CD4-positive, CD25-positive, alpha-beta regulatory T cell (primary cell): ENCODE results near the gene MEGF10. TPM values are rescaled to one million over a fixed set of nuclear protein-coding genes. Genes with fewer than 3 reads are reported as not detected.

Experiments used
- ATAC-seq, 2 donors: fragments of 150-1000 bp; cut with Tn5 transposase; one replicate each; pipeline ENCODE4 v1.10.0; 2021; ENCODE audit warnings: low read depth in 2 of 2, moderate number of reproducible peaks in 2 of 2, moderate library complexity in 1 of 2
- DNase-seq, 3 donors: peaks; one replicate each; pipeline versions ENCODE4 v3.0.0 to v3.0.0-alpha.2; 2012 to 2022; ENCODE audit warnings: mixed read lengths in 1 of 3
- H3K27ac ChIP-seq: one replicate; pipeline ENCODE4 v1.7.0; 2013; ENCODE audit warnings: mild to moderate bottlenecking, low read length; ENCODE audit not compliant: insufficient read depth, poor library complexity, severe bottlenecking
- H3K27me3 ChIP-seq: one replicate; pipeline ENCODE4 v1.7.0; 2013; ENCODE audit warnings: low read length; ENCODE audit not compliant: control insufficient read depth, insufficient read depth
- H3K36me3 ChIP-seq: one replicate; pipeline ENCODE4 v1.7.0; 2013; ENCODE audit warnings: mild to moderate bottlenecking, low read length, moderate library complexity; ENCODE audit not compliant: control insufficient read depth, insufficient read depth
- H3K4me1 ChIP-seq: 2 replicates; pipeline ENCODE4 v1.7.0; 2013; ENCODE audit warnings: mild to moderate bottlenecking, low read length; ENCODE audit not compliant: insufficient read depth, control insufficient read depth, poor library complexity, severe bottlenecking
- H3K4me3 ChIP-seq: one replicate; pipeline ENCODE4 v1.7.0; 2013; ENCODE audit warnings: low read depth, mild to moderate bottlenecking, low read length, moderate library complexity
- H3K9me3 ChIP-seq, 2 experiments: 1 replicate in 1 of 2; 2 replicates in 1 of 2; pipeline ENCODE4 v1.7.0; 2013; ENCODE audit warnings: low read length in 2 of 2, mild to moderate bottlenecking in 1 of 2, moderate library complexity in 1 of 2; ENCODE audit not compliant: control insufficient read depth in 2 of 2
- H3K27ac Mint-ChIP-seq, 3 donors: one replicate each; pipeline ENCODE4 v1.8.0; 2020 to 2022; ENCODE audit warnings: mild to moderate bottlenecking in 3 of 3, mixed read lengths in 3 of 3, moderate library complexity in 2 of 3
- H3K27me3 Mint-ChIP-seq: one replicate; pipeline ENCODE4 v1.8.0; 2022; ENCODE audit warnings: mild to moderate bottlenecking, mixed read lengths
- H3K36me3 Mint-ChIP-seq: one replicate; pipeline ENCODE4 v1.8.0; 2020; ENCODE audit warnings: mixed read lengths
- H3K4me1 Mint-ChIP-seq, 4 donors: one replicate each; pipeline ENCODE4 v1.8.0; 2020 to 2022; ENCODE audit warnings: mixed read lengths in 4 of 4, mild to moderate bottlenecking in 1 of 4
- H3K4me3 Mint-ChIP-seq, 4 donors: one replicate each; pipeline ENCODE4 v1.8.0; 2020 to 2022; ENCODE audit warnings: mild to moderate bottlenecking in 4 of 4, mixed read lengths in 4 of 4, moderate library complexity in 3 of 4
- H3K9me3 Mint-ChIP-seq, 7 donors: one replicate each; pipeline ENCODE4 v1.8.0; 2020 to 2022; ENCODE audit warnings: mixed read lengths in 7 of 7, mild to moderate bottlenecking in 3 of 7, moderate library complexity in 2 of 7
- polyA plus RNA-seq, 4 donors: library from polyadenylated mRNA; unstranded; fragments of 300-500 nt; fragmentation: Illumina TruSeq; gene quantifications; one replicate each; pipeline ENCODE4 v1.2.3, GENCODE V29; 2021
- total RNA-seq: library from RNA; stranded (reverse); gene quantifications from one replicate; pipeline ENCODE4 v1.2.3, GENCODE V29; 2022

The MEGF10 gene
- total and polyA plus RNA-seq, 5 donors from 2014 or later = 0.09 to 0.30 TPM; not detected in 3

DNA sequence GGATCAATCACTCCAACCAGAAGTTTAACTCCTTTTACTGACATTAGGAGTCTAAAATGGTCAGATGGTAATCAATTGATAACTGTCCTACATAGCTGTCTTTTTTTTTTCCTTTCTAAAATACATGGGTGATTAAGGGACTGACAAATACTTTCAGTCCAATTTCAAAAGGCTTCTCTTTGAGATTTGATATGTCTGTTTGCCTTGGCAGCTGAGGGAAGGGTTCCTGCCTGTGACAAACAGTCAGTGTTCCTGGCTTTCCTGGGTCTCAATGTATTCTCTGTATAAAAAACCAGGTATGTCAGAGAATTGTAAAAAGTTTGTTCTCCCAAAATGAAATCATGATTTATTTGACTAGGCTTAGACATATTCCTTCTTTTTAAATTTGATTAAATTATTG, 84.5 kb downstream of the MEGF10 start:
- H3K4me3 Mint-ChIP-seq = no peak overlapping the region
- DNase-seq (no peak), ATAC-seq (no peak)
- no peaks in the 10 kb centered on the region for H3K36me3 ChIP-seq
- H3K27ac ChIP-seq = no peak overlapping the region
- H3K36me3 Mint-ChIP-seq = no peaks in the 10 kb centered on the region
- no peak overlapping the region for H3K4me3 ChIP-seq
- no peak overlapping the region for H3K27ac Mint-ChIP-seq
- H3K9me3 ChIP-seq = no peaks in the 10 kb centered on the region
- H3K4me1 ChIP-seq = no peaks in the 10 kb centered on the region
- no peaks in the 10 kb centered on the region for H3K27me3 Mint-ChIP-seq
- peaks cover 0 to 3% (median 0%) of the 10 kb centered on the region in 7 donors for H3K9me3 Mint-ChIP-seq
- no peaks in the 10 kb centered on the region for H3K27me3 ChIP-seq
- no peaks in the 10 kb centered on the region for H3K4me1 Mint-ChIP-seq

DNA sequence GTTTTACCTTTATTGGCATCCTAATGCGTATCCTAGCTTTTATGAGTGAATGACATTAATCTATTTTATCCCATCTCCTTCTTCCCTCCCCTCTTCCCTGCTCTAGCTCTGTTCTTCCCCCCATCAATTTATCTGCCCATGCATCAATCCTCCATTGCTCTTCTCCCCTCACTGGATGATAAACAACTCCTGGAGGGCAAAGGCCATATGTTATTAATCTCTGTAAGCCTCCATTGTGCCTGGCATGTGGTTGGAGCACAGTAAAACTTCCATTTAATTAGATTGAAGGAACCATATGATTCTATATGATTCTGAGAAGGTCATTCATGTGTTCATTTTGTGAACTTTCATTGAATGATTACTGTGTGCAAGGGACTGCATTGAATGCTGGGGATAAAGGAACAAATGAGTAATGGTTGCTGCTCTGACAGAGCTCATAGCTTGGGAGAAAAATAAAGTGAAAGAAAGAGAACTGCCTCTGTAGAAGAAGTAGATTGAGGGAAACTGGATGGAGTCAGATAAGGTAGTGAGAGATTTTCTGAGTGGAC, 85.0 kb downstream of the MEGF10 start:
- H3K4me3 ChIP-seq = no peak overlapping the region
- no peaks in the 10 kb centered on the region for H3K27me3 ChIP-seq
- Mint-ChIP-seq H3K36me3 (no peaks in the 10 kb centered on the region), H3K27me3 (peaks cover 3% of the 10 kb centered on the region), H3K27ac (no peak overlapping the region), H3K4me1 (no peaks in the 10 kb centered on the region), H3K4me3 (no peak overlapping the region), H3K9me3 (peaks cover 0 to 3% (median 0%) of the 10 kb centered on the region in 7 donors)
- no peak overlapping the region for H3K27ac ChIP-seq
- no peaks in the 10 kb centered on the region for H3K36me3 ChIP-seq
- no peaks in the 10 kb centered on the region for H3K9me3 ChIP-seq
- no peak for DNase-seq
- H3K4me1 ChIP-seq = no peaks in the 10 kb centered on the region
- no peak for ATAC-seq

DNA sequence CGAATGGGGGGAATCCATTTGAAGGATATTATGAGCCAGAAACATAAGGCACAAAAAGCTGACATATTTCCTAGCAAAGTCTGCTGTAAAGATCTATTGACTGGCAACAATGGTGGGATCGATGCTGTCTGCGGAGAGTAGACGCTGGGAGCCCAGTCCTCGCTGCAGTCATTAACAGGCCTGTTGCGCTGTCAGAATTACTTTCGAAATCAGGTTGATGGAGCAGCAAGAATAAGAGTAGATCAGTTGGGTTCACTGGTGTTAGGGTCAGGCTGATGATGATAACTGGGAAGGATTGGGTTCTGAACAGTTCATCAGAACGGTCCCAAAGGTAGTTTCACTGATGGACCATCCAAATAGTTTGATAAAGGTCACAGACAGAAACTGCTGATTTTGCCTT, 87.1 kb downstream of the MEGF10 start:
- no peaks in the 10 kb centered on the region for H3K27me3 ChIP-seq
- peaks cover 0 to 3% (median 0%) of the 10 kb centered on the region in 7 donors for H3K9me3 Mint-ChIP-seq
- DNase-seq (no peak), ATAC-seq (no peak)
- no peak overlapping the region for H3K4me3 ChIP-seq
- no peaks in the 10 kb centered on the region for H3K4me1 ChIP-seq
- peaks cover 6% of the 10 kb centered on the region for H3K27me3 Mint-ChIP-seq
- no peak overlapping the region for H3K4me3 Mint-ChIP-seq
- no peak overlapping the region for H3K27ac Mint-ChIP-seq
- no peak overlapping the region for H3K27ac ChIP-seq
- no peaks in the 10 kb centered on the region for H3K36me3 ChIP-seq
- no peaks in the 10 kb centered on the region for H3K36me3 Mint-ChIP-seq
- no peaks in the 10 kb centered on the region for H3K9me3 ChIP-seq
- H3K4me1 Mint-ChIP-seq = no peaks in the 10 kb centered on the region

DNA sequence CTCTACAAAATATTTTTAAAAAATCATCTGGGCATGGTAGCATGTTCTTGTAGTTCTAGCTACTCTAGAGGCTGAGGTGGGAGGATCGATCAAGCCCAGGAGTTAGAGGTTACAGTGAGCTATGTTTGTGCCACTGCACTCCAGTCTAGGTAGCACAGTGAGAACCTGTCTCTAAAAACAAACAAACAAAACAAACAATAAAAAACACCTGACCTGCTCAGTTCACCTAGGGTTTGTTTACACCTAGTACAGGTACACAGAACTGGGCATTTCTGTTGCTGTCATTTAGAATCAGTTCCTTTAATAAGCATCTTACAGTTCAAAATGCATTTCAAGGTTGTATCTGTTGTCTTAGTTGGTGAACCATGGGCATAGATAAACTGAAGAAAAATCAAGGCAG, 95.3 kb downstream of the MEGF10 start:
- Histone ChIP-seq H3K27me3 (no peaks in the 10 kb centered on the region), H3K9me3 (no peaks in the 10 kb centered on the region), H3K4me1 (no peaks in the 10 kb centered on the region), H3K4me3 (no peak overlapping the region), H3K27ac (no peak overlapping the region), H3K36me3 (no peaks in the 10 kb centered on the region)
- Mint-ChIP-seq H3K4me3 (no peak overlapping the region), H3K36me3 (no peaks in the 10 kb centered on the region), H3K27me3 (no peaks in the 10 kb centered on the region), H3K27ac (no peak overlapping the region), H3K9me3 (peaks cover 0 to 1% (median 0%) of the 10 kb centered on the region in 7 donors), H3K4me1 (no peaks in the 10 kb centered on the region)
- no peak for DNase-seq
- no peak for ATAC-seq

DNA sequence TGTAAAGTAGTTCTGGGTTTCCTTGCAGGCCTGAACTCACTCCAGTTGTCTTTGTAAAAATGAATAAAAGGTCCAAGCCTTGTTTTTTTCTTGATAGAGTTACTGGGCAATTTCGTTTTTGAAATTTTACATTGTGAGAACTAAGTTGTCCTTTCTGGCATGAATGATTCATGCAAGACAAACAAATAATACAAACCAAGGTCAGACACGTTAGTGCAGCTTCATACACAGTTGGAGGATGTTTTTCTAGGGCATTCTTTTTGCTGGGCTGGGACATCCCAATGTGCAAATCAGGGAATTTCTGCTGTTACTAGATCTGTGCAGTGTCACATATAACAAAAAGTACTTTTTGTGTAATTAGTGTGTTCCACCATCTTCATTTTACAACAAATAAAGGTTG, 96.0 kb downstream of the MEGF10 start:
- Histone ChIP-seq H3K4me1 (no peaks in the 10 kb centered on the region), H3K4me3 (no peak overlapping the region), H3K27me3 (no peaks in the 10 kb centered on the region), H3K27ac (no peak overlapping the region), H3K36me3 (no peaks in the 10 kb centered on the region), H3K9me3 (no peaks in the 10 kb centered on the region)
- DNase-seq = no peak
- no peaks in the 10 kb centered on the region for H3K36me3 Mint-ChIP-seq
- ATAC-seq = no peak
- peaks cover 0 to 1% (median 0%) of the 10 kb centered on the region in 7 donors for H3K9me3 Mint-ChIP-seq
- no peak overlapping the region for H3K27ac Mint-ChIP-seq
- no peaks in the 10 kb centered on the region for H3K4me1 Mint-ChIP-seq
- no peaks in the 10 kb centered on the region for H3K27me3 Mint-ChIP-seq
- no peak overlapping the region for H3K4me3 Mint-ChIP-seq

DNA sequence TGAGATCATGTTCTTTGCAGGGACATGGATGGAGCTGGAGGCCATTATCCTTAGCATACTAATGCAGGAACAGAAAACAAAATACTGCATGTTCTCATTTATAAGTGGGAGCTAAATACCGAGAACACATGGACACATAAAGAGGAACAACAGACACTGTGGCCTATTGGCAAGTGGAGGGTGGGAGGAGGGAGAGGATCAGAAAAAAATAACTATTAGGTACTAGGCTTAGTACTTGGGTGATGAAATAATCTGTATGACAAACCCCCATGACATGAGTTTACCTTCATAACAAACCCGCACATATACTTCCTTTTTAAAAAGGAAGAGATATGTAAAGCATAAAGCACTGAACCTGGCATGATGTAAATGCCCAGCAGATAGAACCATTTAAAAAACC, 99.0 kb downstream of the MEGF10 start:
- H3K9me3 Mint-ChIP-seq = peaks cover 0 to 1% (median 0%) of the 10 kb centered on the region in 7 donors
- no peak overlapping the region for H3K27ac Mint-ChIP-seq
- ATAC-seq (no peak), DNase-seq (no peak)
- Histone ChIP-seq H3K9me3 (no peaks in the 10 kb centered on the region), H3K36me3 (no peaks in the 10 kb centered on the region), H3K27ac (no peak overlapping the region), H3K4me1 (no peaks in the 10 kb centered on the region), H3K27me3 (no peaks in the 10 kb centered on the region), H3K4me3 (no peak overlapping the region)
- H3K4me1 Mint-ChIP-seq = peaks cover 0 to 2% (median 0%) of the 10 kb centered on the region in 4 donors
- H3K4me3 Mint-ChIP-seq = no peak overlapping the region
- no peaks in the 10 kb centered on the region for H3K27me3 Mint-ChIP-seq
- H3K36me3 Mint-ChIP-seq = no peaks in the 10 kb centered on the region

DNA sequence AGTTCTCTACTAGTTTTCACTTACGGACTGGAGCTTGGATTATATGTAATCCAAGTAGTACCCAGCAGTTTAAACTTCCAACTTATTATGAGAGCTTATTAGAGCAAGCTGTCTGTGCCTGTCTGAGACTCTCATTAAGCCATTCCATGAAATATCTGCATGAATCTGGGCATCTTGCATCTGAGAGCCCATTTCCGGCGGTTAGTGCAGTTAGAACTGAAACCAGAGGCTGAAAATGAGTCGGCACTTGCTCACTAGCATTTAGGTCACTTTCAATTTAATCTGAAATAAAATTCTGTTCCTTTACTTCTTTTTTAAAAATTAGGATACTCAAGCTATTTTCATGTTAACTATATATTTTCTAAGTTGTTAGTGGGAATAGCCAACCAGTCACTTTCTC, 102.2 kb downstream of the MEGF10 start:
- no peak for ATAC-seq
- no peaks in the 10 kb centered on the region for H3K36me3 Mint-ChIP-seq
- H3K4me1 Mint-ChIP-seq = peaks cover 0 to 2% (median 0%) of the 10 kb centered on the region in 4 donors
- no peak overlapping the region for H3K27ac Mint-ChIP-seq
- H3K9me3 Mint-ChIP-seq = peaks cover 0 to 1% (median 0%) of the 10 kb centered on the region in 7 donors
- H3K27me3 Mint-ChIP-seq = no peaks in the 10 kb centered on the region
- no peaks in the 10 kb centered on the region for H3K36me3 ChIP-seq
- no peaks in the 10 kb centered on the region for H3K4me1 ChIP-seq
- H3K27me3 ChIP-seq = no peaks in the 10 kb centered on the region
- DNase-seq = no peak
- no peak overlapping the region for H3K4me3 ChIP-seq
- H3K9me3 ChIP-seq = no peaks in the 10 kb centered on the region
- no peak overlapping the region for H3K4me3 Mint-ChIP-seq
- no peak overlapping the region for H3K27ac ChIP-seq

DNA sequence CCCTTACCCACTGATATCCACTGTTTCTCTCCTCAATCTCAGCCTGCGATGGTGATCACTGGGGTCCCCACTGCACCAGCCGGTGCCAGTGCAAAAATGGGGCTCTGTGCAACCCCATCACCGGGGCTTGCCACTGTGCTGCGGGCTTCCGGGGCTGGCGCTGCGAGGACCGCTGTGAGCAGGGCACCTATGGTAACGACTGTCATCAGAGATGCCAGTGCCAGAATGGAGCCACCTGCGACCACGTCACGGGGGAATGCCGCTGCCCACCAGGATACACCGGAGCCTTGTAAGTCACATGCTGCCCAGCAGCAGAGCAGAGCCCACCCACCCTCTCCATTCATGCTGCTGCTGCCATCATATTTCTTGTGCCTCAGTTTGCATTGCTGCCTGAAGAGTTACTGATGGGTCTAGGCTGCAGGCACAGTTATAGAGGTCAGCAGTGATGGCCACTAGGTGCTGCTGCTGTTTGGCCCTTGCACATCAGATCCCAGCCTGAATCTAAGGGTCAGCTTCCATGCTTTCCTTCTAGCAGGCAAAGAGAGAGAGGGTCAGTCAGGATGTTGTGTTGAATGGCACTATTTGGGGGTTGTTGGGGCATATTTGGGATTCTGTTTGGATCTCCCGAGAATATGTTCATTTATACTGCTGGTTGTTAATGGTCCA, 106.0 kb downstream of the MEGF10 start:
- Mint-ChIP-seq H3K4me3 (no peak overlapping the region), H3K27me3 (peaks cover 5% of the 10 kb centered on the region), H3K4me1 (peaks cover 0 to 2% (median 0%) of the 10 kb centered on the region in 4 donors), H3K27ac (no peak overlapping the region), H3K36me3 (no peaks in the 10 kb centered on the region), H3K9me3 (peaks cover 0 to 2% (median 0%) of the 10 kb centered on the region in 7 donors)
- Histone ChIP-seq H3K4me3 (no peak overlapping the region), H3K4me1 (no peaks in the 10 kb centered on the region), H3K9me3 (no peaks in the 10 kb centered on the region), H3K27ac (no peak overlapping the region), H3K27me3 (no peaks in the 10 kb centered on the region), H3K36me3 (no peaks in the 10 kb centered on the region)
- DNase-seq (no peak), ATAC-seq (no peak)
